Activated naive CD4-positive, alpha-beta T cell treated with anti-CD3 and anti-CD28 coated beads for 36 hours (primary cell): ENCODE results near the gene STAB1. TPM values are rescaled to one million over a fixed set of nuclear protein-coding genes. Genes with fewer than 3 reads are reported as not detected.
A peak's percentile ranks its signal among the peaks of the same experiment; 100 is the strongest.

Experiments used
- CTCF ChIA-PET: fragments of 350-600 bp; sonication (Branson Sonifier 250); formaldehyde crosslinking; loops from one replicate; lab custom pipeline; 2021; ENCODE audit warnings: antibody characterized with exemption; lab: Charles Lee
- DNase-seq: peaks from one replicate; pipeline ENCODE4 v3.0.0-alpha.2; 2020
- H3K27ac Mint-ChIP-seq: one replicate; pipeline ENCODE4 v1.8.0; 2021; ENCODE audit warnings: mild to moderate bottlenecking, mixed read lengths
- H3K27me3 Mint-ChIP-seq: one replicate; pipeline ENCODE4 v1.8.0; 2021; ENCODE audit warnings: low read depth, mixed read lengths
- H3K36me3 Mint-ChIP-seq: one replicate; pipeline ENCODE4 v1.8.0; 2021; ENCODE audit warnings: low read depth, mixed read lengths
- H3K4me1 Mint-ChIP-seq: one replicate; pipeline ENCODE4 v1.8.0; 2021; ENCODE audit warnings: low read depth, mixed read lengths
- H3K4me3 Mint-ChIP-seq: one replicate; pipeline ENCODE4 v1.8.0; 2021; ENCODE audit warnings: mild to moderate bottlenecking, moderate library complexity, mixed read lengths
- H3K9me3 Mint-ChIP-seq: one replicate; pipeline ENCODE4 v1.8.0; 2021; ENCODE audit warnings: mixed read lengths
- intact Hi-C: fragments of 100-400 bp; cut with micrococcal nuclease; formaldehyde crosslinking; loops from one replicate; pipeline ENCODE4 v1.15.1; 2023
- total RNA-seq, 2 experiments: library from RNA; stranded (reverse); gene quantifications; one replicate each; pipeline ENCODE4 v1.2.3, GENCODE V29; 2021

The STAB1 gene
- total RNA-seq, 2 experiments from 2014 or later = 0.10 to 0.17 TPM

DNA sequence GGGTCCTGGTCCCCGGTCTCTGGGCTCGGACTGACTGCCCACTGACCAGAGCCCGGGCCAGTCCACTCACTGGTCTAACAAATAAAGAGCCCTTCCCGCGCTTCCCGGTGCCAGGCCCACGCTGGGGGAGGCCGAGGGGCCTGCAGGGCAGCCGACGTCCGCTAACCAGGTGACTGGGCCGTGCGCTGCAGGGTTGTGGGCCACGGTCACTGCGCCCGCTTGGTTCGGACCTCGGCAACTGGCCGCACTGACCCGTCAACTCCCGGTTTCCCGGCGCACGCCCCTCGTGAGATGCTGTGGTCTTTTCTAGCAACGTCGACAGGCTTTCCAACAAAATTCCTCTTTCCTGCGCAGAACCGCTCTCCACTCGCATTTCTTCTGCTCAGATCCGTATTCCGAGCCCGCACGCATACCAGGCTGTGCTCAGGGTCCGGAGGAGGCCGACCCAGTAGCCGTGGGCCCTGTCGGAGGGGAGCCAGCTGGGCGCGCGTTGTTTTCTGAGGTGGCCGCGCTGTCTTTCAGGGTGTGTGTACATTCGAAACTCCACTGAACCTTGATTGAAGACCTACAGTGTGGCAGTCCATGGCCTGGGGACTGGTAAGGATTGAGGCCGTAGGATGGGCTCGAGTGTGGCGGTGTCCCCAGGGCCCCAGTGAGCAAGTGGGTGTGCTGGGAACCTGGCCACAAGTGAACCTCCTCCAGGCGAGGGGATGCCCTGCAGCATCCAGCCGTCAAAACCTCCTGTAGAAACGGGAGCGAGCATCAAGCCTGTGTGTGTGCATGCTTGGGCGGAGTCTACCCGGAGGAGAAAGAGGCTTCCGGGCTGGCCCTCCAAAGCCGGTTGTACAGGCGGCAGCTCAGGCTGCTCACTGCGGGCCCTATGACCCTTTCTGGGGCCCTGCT, 39.4 kb downstream of the STAB1 start:
- no peak overlapping the region for H3K27ac Mint-ChIP-seq
- H3K4me3 Mint-ChIP-seq = peak overlapping the region; percentile 71
- intact Hi-C loops = loop anchor here (5.0 to 10.0 kb wide), 4 partner anchors 257 to 810 kb away; partner anchors contain the start of genes ACY1, DCP1A, SFMBT1 and WDR82
- no peak for DNase-seq
- H3K9me3 Mint-ChIP-seq = no peaks in the 10 kb centered on the region
- H3K4me1 Mint-ChIP-seq = peaks cover 36% of the 10 kb centered on the region
- H3K27me3 Mint-ChIP-seq = no peaks in the 10 kb centered on the region
- peaks cover 16% of the 10 kb centered on the region for H3K36me3 Mint-ChIP-seq
- CTCF ChIA-PET = no interaction called here

DNA sequence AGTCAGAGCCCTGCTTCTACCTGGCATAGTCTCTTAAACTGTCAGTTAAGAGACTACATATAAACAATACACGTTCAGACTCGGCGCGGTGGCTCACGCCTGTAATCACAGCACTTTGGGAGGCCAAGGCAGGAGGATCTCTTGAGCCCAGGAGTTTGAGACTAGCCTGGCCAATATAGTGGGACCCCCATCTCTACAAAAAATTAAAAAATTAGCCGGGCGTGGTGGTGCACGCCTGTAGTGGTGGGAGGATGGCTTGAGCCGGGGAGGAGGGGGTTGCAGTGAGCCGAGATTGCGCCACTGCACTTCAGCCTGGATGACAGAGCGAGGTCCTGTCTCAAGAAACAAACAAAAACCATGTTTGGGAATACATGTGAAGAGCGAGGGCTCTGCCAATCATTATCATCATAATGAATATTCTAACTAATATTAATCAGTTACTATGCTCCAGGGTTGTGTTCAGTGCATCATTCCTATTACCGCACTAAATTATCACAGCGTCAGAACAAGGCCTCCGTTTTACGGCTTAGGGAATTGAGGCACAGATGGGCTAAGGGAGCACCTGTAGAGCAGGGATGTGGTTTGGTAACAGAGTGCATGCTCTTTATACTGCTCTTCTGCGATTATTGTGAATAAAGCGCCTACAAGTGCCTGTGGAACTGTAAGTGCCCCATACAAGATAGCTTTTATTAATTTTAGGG, 40.4 kb downstream of the STAB1 start:
- Mint-ChIP-seq H3K4me1 (peaks cover 40% of the 10 kb centered on the region), H3K9me3 (no peaks in the 10 kb centered on the region), H3K4me3 (peak overlapping the region; percentile 91), H3K27me3 (no peaks in the 10 kb centered on the region), H3K36me3 (peaks cover 16% of the 10 kb centered on the region), H3K27ac (no peak overlapping the region)
- DNase-seq = no peak
- intact Hi-C loops = loop anchor here (1.0 to 10.0 kb wide), 9 partner anchors 80 to 809 kb away; partner anchors contain the start of genes ACY1, DCP1A, DUSP7 and NEK4
- CTCF ChIA-PET = interaction anchor here (0.6 to 0.9 kb wide), 2 partner anchors 92 to 123 kb away, joined by 4 to 6 read pairs; no protein-coding TSS in a partner anchor

DNA sequence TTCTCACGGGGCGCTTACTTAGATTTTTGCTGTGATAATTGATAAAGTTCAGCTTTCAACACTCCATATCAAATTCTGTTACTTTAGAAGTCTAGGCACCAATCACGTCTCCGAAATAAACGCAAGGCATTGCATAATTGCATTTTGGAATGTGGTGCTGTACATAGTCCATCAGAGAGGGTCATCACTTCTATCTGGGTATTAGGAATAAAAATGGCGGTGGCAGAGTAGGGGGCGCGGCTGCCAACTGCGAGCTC, 40.9 kb downstream of the STAB1 start:
- intact Hi-C loops = loop anchor here (1.0 to 10.0 kb wide), 9 partner anchors 81 to 809 kb away; partner anchors contain the start of genes ACY1, DCP1A, DUSP7 and NEK4
- peaks cover 44% of the 10 kb centered on the region for H3K4me1 Mint-ChIP-seq
- CTCF ChIA-PET = interaction anchor here (0.6 to 0.9 kb wide), 3 partner anchors 91 to 197 kb away, joined by 3 to 6 read pairs (median 4); no protein-coding TSS in a partner anchor
- no peak for DNase-seq
- H3K4me3 Mint-ChIP-seq = peak overlapping the region; percentile 91
- peaks cover 16% of the 10 kb centered on the region for H3K36me3 Mint-ChIP-seq
- H3K27me3 Mint-ChIP-seq = no peaks in the 10 kb centered on the region
- no peaks in the 10 kb centered on the region for H3K9me3 Mint-ChIP-seq
- H3K27ac Mint-ChIP-seq = no peak overlapping the region

DNA sequence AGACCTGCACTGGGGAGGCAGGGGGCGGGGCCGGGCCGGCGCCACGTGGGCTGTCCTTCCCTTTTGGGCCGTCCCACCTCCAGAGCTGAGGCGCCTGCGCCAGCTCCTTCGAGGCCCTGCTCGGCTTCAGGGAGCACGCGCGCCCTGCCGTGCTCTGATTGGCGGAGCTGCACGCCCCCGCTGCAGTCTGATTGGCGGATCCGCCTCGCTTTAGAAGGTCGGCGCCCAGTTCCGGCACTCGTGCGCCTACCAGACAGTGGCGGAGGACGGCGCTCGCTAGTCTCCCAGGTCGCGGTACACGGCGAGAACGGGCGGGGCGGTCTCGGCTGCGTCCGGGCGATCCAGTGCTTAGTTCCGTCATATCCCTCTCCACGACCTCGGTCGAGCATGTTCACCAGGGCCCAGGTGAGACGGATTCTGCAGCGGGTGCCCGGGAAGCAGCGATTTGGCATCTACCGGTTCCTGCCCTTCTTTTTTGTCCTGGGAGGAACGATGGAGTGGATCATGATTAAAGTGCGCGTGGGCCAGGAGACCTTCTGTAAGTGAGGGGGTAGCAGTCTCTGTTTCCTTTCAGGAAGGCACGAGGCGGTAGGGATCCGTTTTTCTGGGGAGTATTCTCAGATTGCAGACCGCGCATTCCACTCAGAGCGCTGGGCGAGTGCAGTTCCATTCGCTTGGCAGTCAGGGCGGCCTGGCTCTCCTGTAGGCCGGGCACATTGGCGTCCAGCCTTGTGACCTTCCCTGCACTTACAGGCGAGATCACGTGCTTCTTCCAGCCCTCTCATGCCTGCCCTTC, 41.4 kb downstream of the STAB1 start, which contains the start of gene UQCC5:
TSS of gene UQCC5 (plus strand) at position 237 of the 796 bp plus-strand sequence. CDS start at position 388, 151 bp downstream.
- H3K36me3 Mint-ChIP-seq = peaks cover 16% of the 10 kb centered on the region
- no peaks in the 10 kb centered on the region for H3K9me3 Mint-ChIP-seq
- peak; percentile 98 for DNase-seq
- intact Hi-C loops = loop anchor here (1.0 to 10.0 kb wide), 9 partner anchors 81 to 808 kb away; partner anchors contain the start of genes ACY1, DCP1A, DUSP7 and NEK4
- H3K4me1 Mint-ChIP-seq = peaks cover 49% of the 10 kb centered on the region
- H3K27ac Mint-ChIP-seq = peak within 1 kb of the TSS; percentile 87
- H3K4me3 Mint-ChIP-seq = peak within 1 kb of the TSS; percentile 91
- CTCF ChIA-PET = interaction anchor here (0.6 to 0.9 kb wide), 3 partner anchors 91 to 197 kb away, joined by 3 to 6 read pairs (median 4); no protein-coding TSS in a partner anchor
- no peaks in the 10 kb centered on the region for H3K27me3 Mint-ChIP-seq

DNA sequence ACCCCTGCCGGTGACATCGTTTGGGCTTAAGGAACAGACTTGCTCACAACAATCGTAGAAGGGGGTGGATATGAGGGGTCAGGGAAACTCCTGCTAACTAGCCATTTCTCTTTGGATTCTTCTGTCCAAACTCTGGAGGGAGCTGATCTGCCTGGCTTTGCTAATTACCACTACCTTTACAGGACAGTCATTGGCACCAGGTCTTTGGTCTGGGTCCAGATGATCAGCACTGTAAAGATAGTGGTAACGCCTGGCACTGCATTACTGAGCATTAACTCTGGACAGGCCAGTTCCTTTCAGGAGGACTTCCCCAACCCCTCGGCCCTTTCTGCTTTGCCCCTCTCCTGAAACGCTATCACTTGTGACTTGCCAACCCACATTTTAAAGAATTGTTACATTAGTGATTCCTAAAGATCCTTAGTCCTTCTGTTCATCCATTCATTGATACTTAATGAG, 42.1 kb downstream of the STAB1 start:
- intact Hi-C loops = loop anchor here (2.0 to 10.0 kb wide), 6 partner anchors 234 to 808 kb away; partner anchors contain the start of genes ACY1, DCP1A, DUSP7 and NEK4
- peak overlapping the region; percentile 87 for H3K27ac Mint-ChIP-seq
- H3K36me3 Mint-ChIP-seq = peaks cover 19% of the 10 kb centered on the region
- DNase-seq = no peak
- no peaks in the 10 kb centered on the region for H3K9me3 Mint-ChIP-seq
- H3K27me3 Mint-ChIP-seq = no peaks in the 10 kb centered on the region
- peak overlapping the region; percentile 91 for H3K4me3 Mint-ChIP-seq
- peaks cover 51% of the 10 kb centered on the region for H3K4me1 Mint-ChIP-seq
- CTCF ChIA-PET = no interaction called here

DNA sequence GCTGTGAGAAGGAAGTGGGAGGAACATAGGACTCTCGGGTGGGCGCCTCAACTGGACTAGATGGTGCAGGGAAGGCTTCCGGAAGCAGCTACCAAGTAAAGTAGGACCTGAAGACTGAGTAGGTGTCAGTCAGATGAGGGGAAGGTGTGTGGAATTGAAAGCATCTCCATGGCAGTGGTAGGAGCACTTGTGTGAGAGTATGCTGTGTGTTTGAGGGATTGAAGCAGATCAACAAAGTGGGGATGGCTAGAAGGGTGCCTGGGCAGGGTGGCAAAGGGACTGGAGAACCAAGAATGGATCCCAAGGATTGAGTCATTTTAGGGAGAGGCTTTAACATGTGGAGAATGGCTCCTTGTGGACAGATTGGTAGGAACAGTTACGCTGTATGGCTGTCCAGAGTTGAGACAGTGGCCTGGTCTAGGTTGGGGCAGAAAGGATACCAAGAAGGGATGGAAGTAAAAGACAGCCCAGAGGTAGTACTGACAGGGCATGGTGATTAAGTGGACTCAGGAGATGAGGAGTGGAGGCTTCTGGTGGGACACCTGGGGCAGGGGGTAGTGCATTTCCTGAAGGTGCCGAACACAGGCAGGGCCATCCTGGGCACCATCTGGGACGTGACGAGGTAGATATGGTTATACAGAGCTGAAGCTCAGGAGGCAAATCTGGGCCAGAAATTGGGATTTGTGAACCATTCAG, 42.7 kb downstream of the STAB1 start:
- peaks cover 46% of the 10 kb centered on the region for H3K4me1 Mint-ChIP-seq
- peak overlapping the region; percentile 91 for H3K4me3 Mint-ChIP-seq
- H3K36me3 Mint-ChIP-seq = peaks cover 19% of the 10 kb centered on the region
- no peak for DNase-seq
- intact Hi-C loops = loop anchor here (2.0 to 10.0 kb wide), 6 partner anchors 233 to 807 kb away; partner anchors contain the start of genes ACY1, DCP1A, DUSP7 and NEK4
- CTCF ChIA-PET = no interaction called here
- no peaks in the 10 kb centered on the region for H3K27me3 Mint-ChIP-seq
- H3K27ac Mint-ChIP-seq = peak overlapping the region; percentile 12
- H3K9me3 Mint-ChIP-seq = no peaks in the 10 kb centered on the region

DNA sequence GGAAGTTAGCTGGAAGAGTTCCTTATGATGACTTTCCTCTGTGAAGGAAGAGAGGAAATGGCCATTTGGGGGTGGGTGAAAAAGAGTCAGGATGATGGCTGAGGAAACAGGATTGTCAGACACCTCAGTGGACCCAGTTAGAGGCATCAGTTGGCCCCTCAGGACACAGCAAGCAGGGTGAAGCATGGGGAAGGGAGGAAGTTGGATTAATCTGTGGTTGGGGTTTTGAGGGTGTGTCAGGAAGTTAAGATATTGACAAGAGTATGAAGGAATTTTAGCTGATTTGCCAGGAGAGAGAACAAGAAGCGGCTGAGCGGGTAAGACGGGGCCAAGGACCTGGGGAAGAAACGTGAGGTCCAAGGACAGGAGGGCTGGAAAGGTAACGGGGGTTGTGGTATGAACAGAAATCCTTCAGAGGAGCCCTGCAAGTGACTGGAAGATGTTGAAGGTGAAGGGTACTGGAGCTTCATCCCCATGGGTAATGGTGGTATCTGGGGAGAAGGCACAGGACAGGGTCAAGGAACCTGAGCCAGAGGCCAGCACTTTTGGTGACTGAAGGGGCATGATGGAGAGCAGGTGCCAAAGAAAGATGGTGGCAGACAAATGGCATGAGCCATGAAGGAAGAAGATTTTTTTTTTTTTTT, 44.0 kb downstream of the STAB1 start:
- no peak for DNase-seq
- intact Hi-C loops = loop anchor here (5.0 to 10.0 kb wide), 4 partner anchors 262 to 806 kb away; partner anchors contain the start of genes ACY1, DCP1A, SFMBT1 and WDR82
- H3K36me3 Mint-ChIP-seq = peaks cover 21% of the 10 kb centered on the region
- H3K9me3 Mint-ChIP-seq = no peaks in the 10 kb centered on the region
- CTCF ChIA-PET = interaction anchor here (0.9 kb wide), 1 partner anchor 48 kb away, joined by 3 read pairs; no protein-coding TSS in a partner anchor
- peak overlapping the region; percentile 2 for H3K27ac Mint-ChIP-seq
- peak overlapping the region; percentile 1 for H3K4me3 Mint-ChIP-seq
- H3K27me3 Mint-ChIP-seq = no peaks in the 10 kb centered on the region
- H3K4me1 Mint-ChIP-seq = peaks cover 46% of the 10 kb centered on the region

DNA sequence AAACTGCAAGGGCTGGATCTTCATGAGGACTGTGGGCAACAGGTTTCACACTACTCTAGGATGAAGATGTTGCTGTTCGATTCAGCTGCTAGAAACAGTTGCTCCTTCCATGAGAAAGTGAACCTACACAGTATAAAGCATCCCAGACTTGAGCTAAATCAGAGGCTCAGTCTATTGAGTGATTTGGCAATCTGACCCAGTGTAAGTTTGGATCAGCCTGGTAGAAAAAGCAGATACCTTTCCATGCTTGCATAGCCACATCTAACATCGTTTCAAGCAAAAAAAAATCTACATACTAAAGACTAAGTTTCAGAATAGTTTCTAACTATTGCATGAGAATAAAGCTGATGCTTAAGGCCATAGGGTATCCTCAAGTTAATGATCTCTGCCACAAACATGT, 45.9 kb downstream of the STAB1 start:
- Mint-ChIP-seq H3K27ac (no peak overlapping the region), H3K4me3 (no peak overlapping the region), H3K4me1 (peaks cover 45% of the 10 kb centered on the region), H3K36me3 (peaks cover 21% of the 10 kb centered on the region), H3K27me3 (no peaks in the 10 kb centered on the region), H3K9me3 (no peaks in the 10 kb centered on the region)
- CTCF ChIA-PET = no interaction called here
- intact Hi-C loops = no loop called here
- DNase-seq = no peak

DNA sequence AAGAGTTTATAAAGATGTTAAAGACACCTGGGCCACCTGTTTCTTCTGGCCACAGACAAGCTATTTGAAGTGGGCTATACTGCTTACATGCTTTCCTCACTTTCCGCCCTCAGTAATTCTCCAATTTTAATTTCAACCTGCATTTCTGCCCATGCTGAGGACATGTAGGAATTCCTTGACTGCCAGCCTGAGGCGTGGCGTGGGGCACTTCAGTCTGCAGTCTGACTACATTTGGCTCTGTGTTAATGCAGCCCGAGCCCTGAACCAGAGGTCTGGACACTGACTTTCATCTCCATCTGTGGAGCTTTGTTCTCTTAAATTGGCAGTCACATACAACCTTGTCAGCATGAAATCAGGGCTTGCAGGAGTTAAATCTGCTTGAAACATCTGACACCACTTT, 49.8 kb downstream of the STAB1 start:
- H3K9me3 Mint-ChIP-seq = no peaks in the 10 kb centered on the region
- CTCF ChIA-PET = interaction anchor here (0.9 kb wide), 2 partner anchors 14 to 179 kb away, joined by 3 to 4 read pairs; no protein-coding TSS in a partner anchor
- no peak overlapping the region for H3K4me3 Mint-ChIP-seq
- intact Hi-C loops = no loop called here
- H3K27me3 Mint-ChIP-seq = no peaks in the 10 kb centered on the region
- peaks cover 10% of the 10 kb centered on the region for H3K36me3 Mint-ChIP-seq
- H3K4me1 Mint-ChIP-seq = peaks cover 20% of the 10 kb centered on the region
- DNase-seq = no peak
- no peak overlapping the region for H3K27ac Mint-ChIP-seq

DNA sequence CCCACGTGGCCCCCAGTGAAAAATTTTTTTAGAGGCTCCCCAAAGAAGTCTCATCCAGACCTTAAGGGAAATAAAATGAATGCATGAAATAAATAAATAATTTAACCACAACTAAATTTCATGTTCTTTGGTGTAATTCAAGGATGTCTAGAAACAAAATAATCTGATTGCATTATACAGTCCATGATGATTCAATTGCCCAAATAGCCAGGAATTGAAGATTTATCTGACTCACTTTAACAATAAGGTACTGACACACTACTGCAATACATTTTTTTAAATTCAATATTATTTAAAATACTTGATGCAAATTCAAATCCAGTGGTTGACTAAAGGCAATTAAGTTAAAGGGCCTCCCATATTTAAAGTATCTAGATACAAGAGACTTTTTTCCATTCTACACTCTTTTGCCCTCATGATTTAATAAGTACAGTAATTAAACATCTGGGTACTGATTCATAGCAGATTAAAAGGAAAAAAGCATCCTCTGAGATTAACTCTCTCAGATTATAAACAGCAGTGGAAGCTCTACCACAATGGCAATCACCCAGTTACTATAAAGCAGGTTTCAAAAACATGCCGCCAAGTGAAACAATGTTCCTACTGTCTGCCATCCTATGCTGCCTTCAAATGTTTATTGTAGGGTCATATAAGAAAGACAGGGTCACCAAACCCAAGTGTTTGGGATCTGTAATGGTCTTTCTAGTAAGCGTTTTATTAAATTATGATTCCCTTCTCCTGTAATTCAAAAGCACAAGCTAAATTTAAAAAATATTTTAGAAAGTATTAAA, 51.2 kb downstream of the STAB1 start:
- CTCF ChIA-PET = no interaction called here
- H3K4me3 Mint-ChIP-seq = no peak overlapping the region
- DNase-seq = no peak
- no peaks in the 10 kb centered on the region for H3K27me3 Mint-ChIP-seq
- peaks cover 13% of the 10 kb centered on the region for H3K36me3 Mint-ChIP-seq
- no peak overlapping the region for H3K27ac Mint-ChIP-seq
- H3K9me3 Mint-ChIP-seq = no peaks in the 10 kb centered on the region
- intact Hi-C loops = no loop called here
- peaks cover 11% of the 10 kb centered on the region for H3K4me1 Mint-ChIP-seq
